HG03095 (cell line): ENCODE measurements around the gene DHCR7.

Source experiments
- ATAC-seq: cut with Tn5 transposase; IDR thresholded peaks from one replicate; pipeline ENCODE4 v1.9.1; 2021; ENCODE audit warnings: moderate library complexity; ENCODE audit not compliant: unreplicated experiment

The DHCR7 gene

GRCh38 chr11:71459076-71459766 lies 11.0 kb upstream of the DHCR7 start:
- no peak for ATAC-seq

DNA sequence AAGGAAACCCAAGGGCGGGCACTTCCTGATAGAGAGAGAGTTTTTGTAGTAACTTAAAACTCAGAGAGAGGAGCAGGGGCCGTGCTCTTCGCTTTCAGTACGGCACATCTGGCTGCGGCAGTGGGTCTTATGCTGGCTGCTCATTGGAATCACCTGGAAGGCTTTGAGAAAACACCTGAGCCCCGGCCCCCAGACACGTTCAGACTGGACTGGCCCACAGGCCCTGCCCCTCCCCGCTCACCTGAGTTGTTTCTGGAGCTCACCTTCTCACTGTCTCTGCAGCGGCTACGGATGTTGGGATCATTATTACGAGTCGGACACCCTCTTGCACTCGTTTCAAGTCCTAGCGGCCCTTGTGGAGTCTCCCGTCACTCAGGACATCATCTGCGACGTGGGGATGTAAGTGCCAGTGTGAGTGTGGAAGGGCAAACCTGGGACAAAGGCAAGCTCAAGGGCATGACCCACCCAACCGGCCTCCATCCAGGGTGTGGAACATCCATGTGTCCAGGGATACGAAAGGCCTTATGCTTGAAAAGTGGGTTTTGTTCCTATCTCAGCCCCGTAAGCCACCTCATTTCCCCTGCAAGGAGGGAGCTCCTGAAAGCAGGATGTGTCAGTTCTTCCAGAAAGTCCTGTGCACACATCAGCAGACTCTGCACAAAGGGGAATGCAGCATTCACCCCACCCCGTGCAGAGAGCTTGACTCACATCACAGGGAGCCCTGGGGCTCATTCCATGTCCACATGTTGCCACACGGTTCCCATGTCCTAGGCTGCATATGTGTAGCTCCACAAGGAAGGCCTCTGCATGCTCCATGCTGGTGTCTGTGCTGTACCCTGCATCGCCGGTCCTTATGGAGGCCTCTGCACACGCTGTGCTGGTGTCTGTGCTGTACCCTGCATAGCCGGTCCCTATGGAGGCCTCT lies 10.2 kb upstream of the DHCR7 start:
- no peak for ATAC-seq

DNA sequence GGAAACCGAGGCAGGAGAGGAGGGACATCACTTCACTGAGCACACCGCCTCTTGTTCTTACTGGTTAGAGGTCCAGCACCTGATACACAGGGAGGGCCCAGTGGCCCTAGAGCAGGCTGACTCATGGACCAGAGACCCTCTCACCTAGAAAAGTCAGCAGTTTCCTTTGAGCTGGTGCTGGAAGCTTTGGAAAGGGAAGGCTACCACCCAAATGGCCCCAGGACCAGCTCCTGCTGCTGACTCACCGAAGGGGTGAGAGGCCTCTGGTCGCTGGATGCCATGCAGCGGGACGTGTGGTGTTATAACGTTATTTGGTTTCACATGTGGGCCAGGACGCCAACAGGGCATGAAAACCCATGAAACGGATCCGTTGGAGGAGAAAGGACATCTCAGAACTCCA lies 8.6 kb upstream of the DHCR7 start:
- no peak for ATAC-seq

GRCh38 chr11:71456294-71456693 lies 8.1 kb upstream of the DHCR7 start:
- ATAC-seq: no peak

DNA sequence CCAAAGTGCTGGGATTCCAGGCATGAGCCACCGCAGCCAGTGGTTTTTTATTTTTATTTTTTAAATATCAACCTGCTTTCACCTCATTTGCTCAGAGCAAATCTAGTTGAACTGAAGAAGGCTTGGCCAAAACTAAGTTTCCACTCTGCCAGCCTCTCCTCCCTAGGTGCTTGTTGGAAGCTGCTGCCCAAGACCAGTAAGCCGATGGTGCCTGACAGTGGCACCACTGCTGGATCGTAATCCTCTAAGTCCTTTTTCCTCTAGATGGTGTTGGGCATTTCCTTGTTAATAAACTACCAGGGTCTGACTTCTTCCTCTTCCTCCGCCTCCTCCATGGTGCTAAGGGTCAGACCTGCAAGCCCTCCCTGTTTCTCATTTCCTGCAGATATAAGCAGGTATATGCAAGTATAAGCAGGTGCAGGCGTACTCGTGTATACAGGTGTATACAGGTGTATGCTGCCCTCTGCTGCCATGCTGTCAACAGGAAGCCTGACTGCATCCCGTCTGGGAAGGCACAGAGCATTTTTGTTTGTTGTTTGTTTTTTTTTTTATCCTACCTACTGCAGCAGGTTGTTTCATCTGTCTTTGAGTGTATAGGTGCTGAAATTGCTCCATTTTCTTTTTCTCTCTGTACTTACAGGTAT lies 6.4 kb upstream of the DHCR7 start:
- no peak for ATAC-seq

GRCh38 chr11:71453918-71454304 lies 5.7 kb upstream of the DHCR7 start:
- no peak for ATAC-seq

DNA sequence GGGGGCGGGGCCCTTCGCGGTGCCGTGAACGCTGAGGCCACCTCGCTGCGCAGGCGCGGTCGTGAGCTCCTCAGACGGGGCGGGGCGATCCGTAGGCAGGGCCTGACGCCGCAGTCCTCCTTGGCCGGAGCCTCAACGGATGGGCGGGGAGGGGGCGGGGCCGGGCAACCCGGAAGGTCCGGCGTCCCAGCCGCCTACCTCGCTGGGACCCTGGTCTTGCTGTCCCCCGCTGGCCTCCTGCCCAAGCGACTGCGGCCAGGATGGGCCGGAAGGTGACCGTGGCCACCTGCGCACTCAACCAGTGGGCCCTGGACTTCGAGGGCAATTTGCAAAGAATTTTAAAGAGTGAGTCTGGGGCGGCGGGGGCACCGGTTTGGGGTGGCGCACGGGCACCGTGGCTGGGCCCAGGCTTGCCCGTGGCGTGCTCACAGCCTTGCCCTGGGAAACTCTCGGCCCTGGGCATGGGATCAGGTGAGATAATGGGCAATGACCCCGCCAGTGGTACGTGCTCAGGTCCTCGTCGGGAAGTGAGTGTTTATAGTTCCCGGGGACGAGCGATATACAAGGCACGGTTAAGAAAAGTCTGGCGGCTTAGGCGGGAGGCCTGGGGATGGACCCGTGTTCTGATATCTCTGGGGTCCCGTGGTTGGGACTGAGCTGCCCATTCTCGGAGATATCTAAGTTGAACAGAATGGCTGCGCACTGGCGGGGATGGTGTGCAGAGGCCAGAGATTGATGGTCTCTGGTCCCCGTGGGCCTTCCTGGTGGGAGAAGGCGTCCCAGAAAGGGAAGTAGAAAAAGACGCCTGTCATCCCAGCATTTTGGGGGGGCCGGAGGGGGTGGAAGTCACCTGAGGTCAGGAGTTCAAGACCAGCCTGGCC lies 5.1 kb upstream of the DHCR7 start, which contains the start of gene NADSYN1:
NADSYN1 (plus strand) TSS at position 167 of the 881 bp plus-strand sequence; CDS start at position 261, 94 bp downstream.
- peak; percentile 45 for ATAC-seq

GRCh38 chr11:71452199-71453036 lies 4.2 kb upstream of the DHCR7 start:
- peak; percentile 1 for ATAC-seq

DNA sequence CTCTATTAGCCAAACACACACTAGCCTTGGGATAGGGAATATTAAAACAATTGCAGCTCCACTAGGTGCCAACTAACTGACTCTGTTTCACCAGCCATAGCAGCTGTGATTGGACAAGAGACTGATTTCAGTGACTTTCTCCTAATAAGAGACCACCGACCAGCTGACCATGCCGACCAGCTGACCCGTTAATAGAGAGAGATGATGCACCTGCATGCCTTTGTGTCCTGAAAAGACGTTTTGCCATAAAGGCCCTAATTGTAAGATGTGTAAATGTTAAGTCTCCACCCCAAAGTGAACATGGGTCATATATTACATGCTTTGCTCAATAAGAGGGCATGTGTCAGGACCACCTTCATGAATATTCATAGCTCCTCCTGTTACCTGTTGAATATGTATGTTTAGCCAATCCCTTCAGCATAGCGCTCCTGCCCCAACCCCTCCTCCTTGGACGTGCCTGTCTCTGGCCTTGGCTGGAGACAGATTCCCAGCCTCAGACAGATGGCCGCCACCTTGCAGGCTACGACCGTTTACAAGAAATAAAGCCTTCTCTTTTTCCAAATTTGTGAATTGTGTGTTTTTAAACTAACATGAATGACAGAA lies 3.5 kb upstream of the DHCR7 start:
- no peak for ATAC-seq

DNA sequence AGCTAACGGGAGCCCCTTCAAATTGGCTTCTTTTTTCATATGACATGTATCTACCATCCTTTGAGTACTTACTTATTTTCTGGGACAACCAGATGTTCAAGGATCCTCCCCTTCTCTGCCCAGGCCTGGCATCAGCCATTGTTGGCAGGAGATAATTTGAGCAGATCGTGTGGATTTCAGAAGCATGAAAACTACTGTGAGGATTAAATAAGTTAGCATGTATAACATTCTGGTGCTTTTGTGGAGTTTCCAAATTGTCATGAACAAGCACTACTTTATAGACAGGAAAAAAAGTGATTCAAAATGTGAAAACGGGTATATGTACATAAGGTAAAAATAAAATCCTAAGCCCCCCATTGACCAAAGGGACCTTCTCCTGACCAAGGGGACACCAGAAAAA lies 2.7 kb upstream of the DHCR7 start:
- no peak for ATAC-seq

- ATAC-seq: no peak
Measured at GRCh38 chr11:71450507-71450906, 2.3 kb upstream of the DHCR7 start.

DNA sequence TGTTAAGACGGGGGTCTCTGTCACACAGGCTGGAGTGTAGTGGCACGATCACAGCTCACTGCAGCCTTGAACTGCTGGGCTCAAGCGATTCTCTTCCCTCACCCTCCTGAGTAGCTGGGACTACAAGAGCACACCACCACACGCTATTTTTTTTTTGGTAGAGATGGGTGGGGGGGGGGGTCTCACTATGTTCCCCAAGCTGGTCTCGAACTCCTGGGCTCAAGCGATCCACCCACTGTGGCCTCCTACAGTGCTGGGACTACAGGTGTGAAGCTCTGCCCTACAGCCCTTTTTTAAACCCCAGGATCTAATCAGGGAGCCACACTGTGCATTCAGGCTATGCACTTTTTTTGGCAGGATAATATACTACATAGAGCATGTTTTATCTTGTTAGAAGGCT lies 1.4 kb upstream of the DHCR7 start:
- ATAC-seq: no peak

DNA sequence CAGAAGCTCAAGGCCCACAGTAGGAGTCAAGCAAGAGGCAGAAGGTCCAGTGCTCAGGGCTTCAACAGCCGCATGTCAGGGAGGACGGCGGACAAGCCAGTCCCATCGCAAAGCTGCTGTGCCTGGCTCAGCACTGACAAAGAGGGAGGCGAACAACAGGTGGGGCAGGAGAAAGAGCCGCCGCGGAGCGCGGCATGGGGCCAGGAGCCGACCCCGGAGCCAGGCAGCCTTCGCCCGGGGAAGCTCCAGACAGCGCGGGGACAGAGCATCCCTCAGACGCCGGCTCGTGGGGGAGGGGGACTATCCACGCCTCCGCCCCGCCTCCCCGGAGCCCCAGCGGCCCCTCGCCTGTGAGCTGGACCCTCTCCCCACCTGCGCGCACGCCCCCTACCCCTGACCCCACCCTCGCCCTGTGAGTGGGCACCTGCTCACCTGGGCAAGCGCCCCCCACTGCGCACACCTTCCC lies 369 bp downstream of the DHCR7 start:
- no peak for ATAC-seq

DNA sequence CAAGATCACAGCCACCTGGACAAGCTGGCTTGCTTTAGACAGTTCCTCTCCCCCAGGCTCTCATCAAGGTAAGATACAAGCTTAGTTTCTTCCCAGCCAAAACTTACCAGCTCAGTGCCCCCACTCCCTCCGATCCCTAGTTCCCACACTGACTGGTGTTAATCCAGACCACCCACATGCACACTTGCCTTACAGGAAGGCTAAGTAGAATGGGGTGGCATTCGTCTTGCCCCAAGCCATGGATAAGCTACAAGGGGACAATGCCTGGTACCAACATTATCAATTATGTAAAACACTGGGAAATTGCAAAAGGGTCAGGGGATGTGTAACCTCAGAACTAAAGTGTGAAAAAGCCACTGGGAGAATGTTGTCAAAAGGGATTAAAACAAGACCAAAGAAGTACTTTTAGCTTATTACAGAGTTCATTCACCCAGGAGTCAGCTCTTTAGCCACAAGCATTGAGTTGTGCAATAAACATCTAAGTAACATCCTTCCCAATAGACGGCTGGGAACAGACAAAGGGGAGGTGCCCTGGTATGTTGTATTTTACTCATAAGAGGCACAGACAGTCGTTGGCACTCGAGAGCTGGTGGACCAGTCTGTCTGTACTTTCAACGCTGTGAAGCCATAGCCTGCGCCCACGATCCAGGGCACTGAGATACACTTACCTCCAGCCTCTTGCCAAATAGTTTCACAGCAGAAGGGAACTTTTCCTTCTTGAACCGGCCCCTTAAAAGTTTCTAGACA lies 1.1 kb downstream of the DHCR7 start:
- no peak for ATAC-seq

GRCh38 chr11:71446150-71446549 lies 2.0 kb downstream of the DHCR7 start:
- ATAC-seq: no peak

- ATAC-seq: no peak
Measured at GRCh38 chr11:71444811-71445210, 3.4 kb downstream of the DHCR7 start.

DNA sequence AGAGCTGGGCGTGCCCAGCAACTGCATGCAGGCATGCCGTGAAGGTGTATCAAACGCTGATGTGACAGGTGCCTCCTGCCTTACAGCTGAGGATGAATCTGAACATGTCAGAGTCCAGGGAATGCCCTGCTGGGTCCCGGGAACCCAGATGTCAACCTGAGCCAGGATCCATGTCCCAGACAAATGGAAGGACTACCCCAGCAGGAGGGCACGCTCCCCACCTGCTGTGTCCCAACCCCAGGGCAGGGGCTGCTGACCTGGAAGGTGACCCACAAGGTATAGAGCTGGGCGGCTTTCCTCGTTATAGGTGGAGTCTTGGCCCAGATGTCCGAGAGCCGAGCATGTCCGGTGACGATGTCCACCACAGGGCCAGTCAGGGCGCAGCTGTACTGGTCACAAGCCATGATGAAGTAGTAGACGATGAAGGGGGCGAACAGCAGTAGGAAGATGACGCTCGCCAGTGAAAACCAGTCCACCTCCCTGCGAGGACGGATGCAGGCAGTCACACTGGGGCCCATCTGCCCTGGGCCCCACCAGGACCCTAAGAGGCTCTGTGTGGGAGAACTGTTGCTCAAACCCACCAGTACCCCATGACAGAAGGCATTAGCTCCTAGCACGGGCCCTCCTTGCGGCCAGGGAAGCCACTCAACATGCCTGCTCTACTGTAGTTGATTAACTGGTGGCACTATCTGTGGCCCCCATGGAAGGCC lies 4.3 kb downstream of the DHCR7 start:
- ATAC-seq: no peak

GRCh38 chr11:71442880-71443279 lies 5.3 kb downstream of the DHCR7 start:
- ATAC-seq: no peak
